Measurements from ENCODE around the gene SMG1.

DNA sequence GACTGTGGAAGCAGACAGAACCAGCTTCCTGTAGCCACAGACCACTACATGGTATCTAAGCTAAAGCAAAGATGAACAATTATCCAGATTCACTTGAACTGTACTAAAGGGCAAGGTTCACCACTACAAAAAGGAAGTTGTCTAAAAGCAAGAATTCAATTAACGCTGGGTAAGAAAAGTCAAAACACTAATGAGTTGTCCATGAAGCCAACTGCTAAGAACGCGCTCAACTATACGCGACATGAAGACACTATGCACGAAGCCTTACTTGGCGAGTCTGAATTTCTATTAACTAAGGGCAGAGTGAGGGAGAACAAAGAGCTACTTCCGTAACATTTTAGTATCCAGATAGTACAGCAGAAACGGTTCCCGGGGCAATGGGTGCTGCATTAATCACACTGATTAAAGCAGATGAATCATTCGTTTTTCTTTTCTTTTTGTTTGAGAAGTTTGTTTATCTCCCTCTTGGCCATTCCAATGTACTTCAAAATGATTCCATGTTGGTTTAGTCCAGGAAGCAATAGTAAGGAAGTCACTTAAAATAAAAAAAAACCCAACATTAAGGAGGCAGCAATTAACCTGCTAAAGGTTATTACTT, 133.3 kb downstream of the SMG1 start:
- TF ChIP-seq, protein P1, sequence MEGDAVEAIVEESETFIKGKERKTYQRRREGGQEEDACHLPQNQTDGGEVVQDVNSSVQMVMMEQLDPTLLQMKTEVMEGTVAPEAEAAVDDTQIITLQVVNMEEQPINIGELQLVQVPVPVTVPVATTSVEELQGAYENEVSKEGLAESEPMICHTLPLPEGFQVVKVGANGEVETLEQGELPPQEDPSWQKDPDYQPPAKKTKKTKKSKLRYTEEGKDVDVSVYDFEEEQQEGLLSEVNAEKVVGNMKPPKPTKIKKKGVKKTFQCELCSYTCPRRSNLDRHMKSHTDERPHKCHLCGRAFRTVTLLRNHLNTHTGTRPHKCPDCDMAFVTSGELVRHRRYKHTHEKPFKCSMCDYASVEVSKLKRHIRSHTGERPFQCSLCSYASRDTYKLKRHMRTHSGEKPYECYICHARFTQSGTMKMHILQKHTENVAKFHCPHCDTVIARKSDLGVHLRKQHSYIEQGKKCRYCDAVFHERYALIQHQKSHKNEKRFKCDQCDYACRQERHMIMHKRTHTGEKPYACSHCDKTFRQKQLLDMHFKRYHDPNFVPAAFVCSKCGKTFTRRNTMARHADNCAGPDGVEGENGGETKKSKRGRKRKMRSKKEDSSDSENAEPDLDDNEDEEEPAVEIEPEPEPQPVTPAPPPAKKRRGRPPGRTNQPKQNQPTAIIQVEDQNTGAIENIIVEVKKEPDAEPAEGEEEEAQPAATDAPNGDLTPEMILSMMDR (conservative IDR thresholded peaks at IDR 0.05) = no peak
- no peak for TF ChIP-seq ZFX (IDR thresholded peaks at IDR 0.05)

All from C4-2B (cell line).